Parathyroid adenoma (tissue), 2 donors: Measurements from ENCODE around the gene MRPL33.

Experiments
- H2AFZ ChIP-seq: fragments of 300-600 bp; sonication (generic); one replicate; pipeline ENCODE4 v1.7.0; 2017; ENCODE audit warnings: antibody characterized with exemption, mild to moderate bottlenecking
- H3K27ac ChIP-seq: fragments of 300-600 bp; sonication (generic); one replicate; pipeline ENCODE4 v1.7.0; 2017
- H3K27me3 ChIP-seq: fragments of 300-600 bp; sonication (generic); one replicate; pipeline ENCODE4 v1.7.0; 2017; ENCODE audit warnings: low read length; ENCODE audit not compliant: control insufficient read depth, insufficient read depth
- H3K36me3 ChIP-seq: fragments of 300-600 bp; sonication (generic); one replicate; pipeline ENCODE4 v1.7.0; 2017; ENCODE audit warnings: low read length; ENCODE audit not compliant: control insufficient read depth, insufficient read depth
- H3K4me1 ChIP-seq: fragments of 300-600 bp; sonication (generic); one replicate; pipeline ENCODE4 v1.7.0; 2017; ENCODE audit warnings: control low read depth
- H3K4me2 ChIP-seq: fragments of 300-600 bp; sonication (generic); one replicate; pipeline ENCODE4 v1.7.0; 2017; ENCODE audit warnings: low read length
- H3K4me3 ChIP-seq: fragments of 300-600 bp; sonication (generic); one replicate; pipeline ENCODE4 v1.7.0; 2017; ENCODE audit warnings: low read depth, low read length
- H3K79me2 ChIP-seq: fragments of 300-600 bp; sonication (generic); one replicate; pipeline ENCODE4 v1.7.0; 2017; ENCODE audit warnings: control low read depth
- H3K9ac ChIP-seq: fragments of 300-600 bp; sonication (generic); one replicate; pipeline ENCODE4 v1.7.0; 2017; ENCODE audit warnings: mild to moderate bottlenecking
- H3K9me3 ChIP-seq: fragments of 300-600 bp; sonication (generic); one replicate; pipeline ENCODE4 v1.7.0; 2017; ENCODE audit warnings: low read length; ENCODE audit not compliant: control insufficient read depth
- CTCF ChIP-seq: fragments of 300-600 bp; sonication (generic); IDR thresholded peaks from one replicate; pipeline ENCODE4 v1.7.0; 2017; ENCODE audit warnings: antibody characterized with exemption, mild to moderate bottlenecking
- donor health status: primary hyperparathyroidism.

MRPL33 gene

GRCh38 chr2:27824401-27824800, 52.9 kb downstream of the MRPL33 start:
- Histone ChIP-seq H2AFZ (no peak overlapping the region), H3K27me3 (no peaks in the 10 kb centered on the region), H3K9ac (no peak overlapping the region), H3K4me2 (no peak overlapping the region), H3K9me3 (no peaks in the 10 kb centered on the region), H3K36me3 (no peaks in the 10 kb centered on the region), H3K27ac (no peak overlapping the region), H3K79me2 (no peaks in the 10 kb centered on the region), H3K4me3 (no peak overlapping the region), H3K4me1 (no peaks in the 10 kb centered on the region)
- no peak for TF ChIP-seq CTCF

GRCh38 chr2:27828305-27828704, 56.8 kb downstream of the MRPL33 start:
- Histone ChIP-seq H3K79me2 (no peaks in the 10 kb centered on the region), H3K9me3 (no peaks in the 10 kb centered on the region), H3K4me3 (no peak overlapping the region), H3K27ac (no peak overlapping the region), H3K27me3 (no peaks in the 10 kb centered on the region), H3K36me3 (no peaks in the 10 kb centered on the region), H3K9ac (no peak overlapping the region), H2AFZ (no peak overlapping the region), H3K4me2 (no peak overlapping the region), H3K4me1 (no peaks in the 10 kb centered on the region)
- no peak for TF ChIP-seq CTCF
